ENCODE results near the gene SFI1. TPM values are rescaled to one million over a fixed set of nuclear protein-coding genes. Genes with fewer than 3 reads are reported as not detected.

Gene SFI1
- total and polyA plus RNA-seq, 2 of the 4 experiments (the other 2 are of a cell fraction) = 9.9 to 12.0 TPM

- dilution Hi-C loops (cut with HindIII; ENCODE audit: low sequenced_read_pairs, unreplicated experiment) = no loop called here
- Histone ChIP-seq H3K9me3 (ENCODE audit: control insufficient read depth, insufficient read depth, low read length) (no peaks in the 10 kb centered on the region), H2BK15ac (ENCODE audit: low read depth, low read length) (peak overlapping the region; percentile 52; the same call in 2 of the 3 replicates), H3K9me1 (ENCODE audit: insufficient read depth, low read length) (peaks cover 22% of the 10 kb centered on the region), H3K79me1 (ENCODE audit: low read depth in 1 of 2, low read length in 2 of 2) (peaks cover 29 to 86% of the 10 kb centered on the region in 2 experiments), H3K27ac (ENCODE audit: insufficient read depth, low read length) (peak overlapping the region; percentile 68), H2BK20ac (ENCODE audit: low read depth, low read length) (no peak overlapping the region), H2BK120ac (ENCODE audit: low read depth, low read length) (no peak overlapping the region), H4K8ac (ENCODE audit: low read depth in 2 of 2, low read length in 2 of 2) (peak overlapping the region; percentile 51 to 74; a peak in 2 of 4 replicates), H3K4me3 (ENCODE audit: insufficient read depth, low read depth, low read length) (peak overlapping the region; percentile 69; the same call in 1 of the 2 replicates), H3K36me3 (ENCODE audit: control insufficient read depth, insufficient read depth, low read length) (peaks cover 9% of the 10 kb centered on the region), H3K23ac (ENCODE audit: low read depth, low read length) (no peak overlapping the region; the same call in 1 of the 2 replicates), H4K5ac (ENCODE audit: low read depth, low read length) (peak overlapping the region; percentile 28), H3K9ac (ENCODE audit: low read depth, low read length) (peak overlapping the region; percentile 68), H3K4me2 (ENCODE audit: low read depth, low read length) (peak overlapping the region; percentile 94), H2AFZ (replicated peaks; ENCODE audit: low read length, poor library complexity) (peak overlapping the region; percentile 93), H2AK5ac (ENCODE audit: low read depth, low read length) (peak overlapping the region; percentile 77), H3K18ac (ENCODE audit: low read depth, low read length) (no peak overlapping the region; the same call in 1 of the 2 replicates), H4K20me1 (ENCODE audit: insufficient read depth, low read length) (peaks cover 58% of the 10 kb centered on the region), H2AK9ac (replicated peaks; ENCODE audit: low read depth, low read length, poor library complexity) (peak overlapping the region; percentile 97), H3K56ac (ENCODE audit: extremely low read depth, insufficient read depth, low read length) (no peak overlapping the region), H3K27me3 (ENCODE audit: control insufficient read depth, insufficient read depth, low read length) (no peaks in the 10 kb centered on the region), H3K4ac (ENCODE audit: low read depth, low read length) (peak overlapping the region; percentile 62), H2BK5ac (ENCODE audit: low read depth, low read length, poor library complexity, severe bottlenecking) (peak overlapping the region; percentile 69), H3K4me1 (ENCODE audit: control insufficient read depth, insufficient read depth, low read length) (peaks cover 18% of the 10 kb centered on the region), H3K14ac (replicated peaks; ENCODE audit: low read depth, low read length) (peak overlapping the region; percentile 41), H4K91ac (ENCODE audit: insufficient read depth, low read depth, low read length) (peak overlapping the region; percentile 54; the same call in 1 of the 2 replicates)
- in situ Hi-C loops (cut with MboI; ENCODE audit: low sequenced_read_pairs) = loop anchor here (5.0 kb wide), 1 partner anchor 74 kb away; no protein-coding TSS in a partner anchor
- POLR2A ChIA-PET (ENCODE audit: unreplicated experiment) = interaction anchor here (0.6 kb wide), 1 partner anchor 16 kb away, joined by 3 read pairs; no protein-coding TSS in a partner anchor
- CTCF ChIA-PET = interaction anchor here (0.8 to 1.3 kb wide), 3 partner anchors 70 to 180 kb away, joined by 3 to 5 read pairs (median 4); no protein-coding TSS in a partner anchor
- no peak for TF ChIP-seq RFX5 (IDR thresholded peaks at IDR 0.05; ENCODE audit: low read depth, low read length)
- no peak for TF ChIP-seq ELK1 (IDR thresholded peaks at IDR 0.05; ENCODE audit: borderline replicate concordance, low read depth, low read length)
- TF ChIP-seq USF2 (IDR thresholded peaks at IDR 0.05; ENCODE audit: low read depth, low read length) = no peak
- no peak for TF ChIP-seq MAFK (IDR thresholded peaks at IDR 0.05; ENCODE audit: low read depth, low read length)
- TF ChIP-seq MAZ (IDR thresholded peaks at IDR 0.05; ENCODE audit: borderline replicate concordance, low read depth, low read length) = no peak
- TF ChIP-seq CHD1 (IDR thresholded peaks at IDR 0.05; ENCODE audit: low read depth, low read length) = no peak
- TF ChIP-seq FOS (IDR thresholded peaks at IDR 0.05; ENCODE audit: low read depth, low read length) = no peak
- no peak for TF ChIP-seq BHLHE40 (IDR thresholded peaks at IDR 0.05; ENCODE audit: low read depth, low read length)
- 100% methylated on average over 1 of the region's 9 CpGs; no CpG with 5 or more reads in 1 of the 2 experiments for WGBS, 2 experiments (ENCODE audit: extremely low coverage in 2 of 2, insufficient read length in 1 of 2)
- intact Hi-C loops (cut with micrococcal nuclease) = loop anchor here (5.0 kb wide), 1 partner anchor 284 kb away; the partner anchor contains the start of gene PATZ1
- no peak for DNase-seq
- no peak for ATAC-seq (ENCODE audit: low read depth)
- no TSS peak for BruUV-seq (replicated peaks)
Measured at GRCh38 chr22:31631436-31631835, 135.1 kb downstream of the SFI1 start.

Data from IMR-90 (cell line).